GM12891 (cell line): ENCODE data around the gene TRIM16.
"Not testable (repeated sequence)": the region's sequence is repeated elsewhere in the genome, so short reads cannot be mapped to it uniquely, and the experiment has no call there.

ENCODE experiments used
- DNase-seq: peaks from one replicate; pipeline ENCODE4 v3.0.0; 2011; ENCODE audit warnings: low spot score; ENCODE audit not compliant: insufficient read length
- FAIRE-seq: peaks from 2 replicates; lab custom pipeline; 2011; peaks lifted over from hg19 to GRCh38; lab: Jason Lieb, UNC
- PAX5 ChIP-seq: IDR thresholded peaks from 2 replicates; pipeline ENCODE4 v1.6.1; 2011; ENCODE audit warnings: low read length, moderate library complexity, mild to moderate bottlenecking; ENCODE audit not compliant: insufficient read depth, severe bottlenecking
- POLR2A ChIP-seq: IDR thresholded peaks from 2 replicates; pipeline ENCODE4 v1.6.1; 2011; ENCODE audit warnings: low read depth, low read length, control low read depth
- POLR2AphosphoS5 ChIP-seq: IDR thresholded peaks from 2 replicates; pipeline ENCODE4 v1.6.1; 2011; ENCODE audit warnings: low read depth, low read length, control low read depth
- POU2F2 ChIP-seq: IDR thresholded peaks from 2 replicates; pipeline ENCODE4 v1.6.1; 2011; ENCODE audit warnings: low read depth, mild to moderate bottlenecking, control low read depth, low read length, moderate library complexity
- SPI1 ChIP-seq: IDR thresholded peaks from 2 replicates; pipeline ENCODE4 v1.6.1; 2011; ENCODE audit warnings: low read depth, low read length, control low read depth
- TAF1 ChIP-seq: IDR thresholded peaks from 2 replicates; pipeline ENCODE4 v1.6.1; 2011; ENCODE audit warnings: low read depth, low read length, control low read depth

TRIM16 gene

DNA sequence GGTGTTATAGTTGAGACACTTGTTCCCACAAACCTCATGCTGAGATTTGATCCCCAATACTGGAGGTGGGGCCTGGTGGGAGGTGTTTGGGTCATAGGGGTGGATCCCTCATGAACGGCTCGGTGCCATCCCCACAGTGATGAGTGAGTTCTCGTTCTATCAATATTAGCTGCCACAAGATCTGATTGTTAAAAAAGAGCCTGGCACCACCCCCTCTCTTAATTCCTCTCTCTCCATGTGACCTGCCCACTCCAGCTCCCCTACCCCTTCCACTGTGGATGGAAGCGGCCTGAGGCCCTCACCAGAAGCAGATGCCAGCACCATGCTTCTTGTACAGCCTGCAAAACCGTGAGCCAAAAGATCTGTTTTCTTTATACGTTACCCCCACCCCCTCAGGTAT lies 31.2 kb downstream of the TRIM16 start:
- TF ChIP-seq TAF1: no peak
- no peak for TF ChIP-seq POU2F2
- TF ChIP-seq POLR2AphosphoS5: no peak
- TF ChIP-seq PAX5: no peak
- no peak for TF ChIP-seq SPI1
- no peak for TF ChIP-seq POLR2A
- FAIRE-seq (no peak), DNase-seq (no peak)

- TF ChIP-seq POU2F2: no peak
- TF ChIP-seq PAX5: no peak
- TF ChIP-seq TAF1: no peak
- no peak for TF ChIP-seq POLR2AphosphoS5
- TF ChIP-seq SPI1: no peak
- TF ChIP-seq POLR2A: no peak
- FAIRE-seq: no peak
- DNase-seq: peak; percentile 25
These were observed 32.5 kb downstream of the TRIM16 start for GRCh38 chr17:15651583-15652110.

DNA sequence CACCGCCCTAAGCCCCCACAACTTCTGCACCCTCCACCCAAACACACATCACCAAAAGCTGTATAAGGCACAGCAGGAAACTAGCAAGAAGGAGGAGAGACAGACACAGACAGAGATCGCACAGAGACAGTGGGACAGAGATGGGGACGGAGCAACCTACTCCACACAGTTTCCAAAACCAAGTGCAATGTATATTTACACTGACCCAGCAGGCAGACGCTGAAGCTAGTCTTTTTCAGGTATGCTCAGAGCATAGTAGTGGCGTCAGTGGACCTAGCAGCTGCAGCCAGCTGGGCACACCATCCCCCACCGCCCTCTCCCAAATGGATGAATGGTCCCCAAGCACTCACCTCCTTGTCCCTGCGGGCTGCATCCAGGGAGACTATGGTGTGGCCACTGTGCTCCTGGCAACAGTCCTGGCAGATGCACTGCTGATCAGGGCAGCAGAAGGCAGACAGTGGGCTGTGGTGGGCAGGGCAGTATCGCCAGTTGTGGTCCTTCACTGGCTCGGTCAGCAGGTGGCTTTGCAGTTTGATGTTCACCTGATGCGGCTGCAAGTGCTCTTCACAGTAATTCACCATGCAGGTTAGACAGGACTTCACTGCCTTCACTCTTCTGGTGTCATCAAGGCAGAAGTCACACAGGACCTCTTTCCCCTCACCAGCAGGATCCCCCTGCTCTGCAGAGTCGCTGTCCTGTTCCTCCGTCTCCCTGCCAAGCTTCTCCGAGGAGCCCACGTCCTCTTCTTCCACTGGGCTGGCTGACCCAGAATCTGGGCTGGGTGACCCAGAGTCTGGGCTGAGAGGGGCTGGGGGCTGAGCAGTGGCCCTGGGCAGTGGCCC lies 33.1 kb downstream of the TRIM16 start:
- DNase-seq (no peak), FAIRE-seq (no peak)
- no peak for TF ChIP-seq SPI1
- TF ChIP-seq TAF1: no peak
- no peak for TF ChIP-seq POLR2AphosphoS5
- no peak for TF ChIP-seq POU2F2
- TF ChIP-seq POLR2A: no peak
- no peak for TF ChIP-seq PAX5

GRCh38 chr17:15649861-15650421 lies 34.2 kb downstream of the TRIM16 start:
- DNase-seq: no peak
- TF ChIP-seq PAX5: no peak
- TF ChIP-seq POLR2AphosphoS5: no peak
- no peak for TF ChIP-seq POLR2A
- TF ChIP-seq SPI1: no peak
- no peak for TF ChIP-seq TAF1
- no peak for TF ChIP-seq POU2F2
- no peak for FAIRE-seq

GRCh38 chr17:15648386-15648785 lies 35.7 kb downstream of the TRIM16 start:
- no peak for FAIRE-seq
- no peak for DNase-seq

GRCh38 chr17:15645942-15646312 lies 38.2 kb downstream of the TRIM16 start:
- FAIRE-seq, DNase-seq: not testable (repeated sequence)

More at GRCh38 chr17:15648386-15648785, 35.7 kb downstream of the TRIM16 start:
- TF ChIP-seq SPI1 (no peak), POLR2A (no peak), TAF1 (no peak), POU2F2 (no peak), PAX5 (no peak), POLR2AphosphoS5 (no peak)

GRCh38 chr17:15645099-15645941 lies 38.8 kb downstream of the TRIM16 start:
- FAIRE-seq, DNase-seq: not testable (repeated sequence)

DNA sequence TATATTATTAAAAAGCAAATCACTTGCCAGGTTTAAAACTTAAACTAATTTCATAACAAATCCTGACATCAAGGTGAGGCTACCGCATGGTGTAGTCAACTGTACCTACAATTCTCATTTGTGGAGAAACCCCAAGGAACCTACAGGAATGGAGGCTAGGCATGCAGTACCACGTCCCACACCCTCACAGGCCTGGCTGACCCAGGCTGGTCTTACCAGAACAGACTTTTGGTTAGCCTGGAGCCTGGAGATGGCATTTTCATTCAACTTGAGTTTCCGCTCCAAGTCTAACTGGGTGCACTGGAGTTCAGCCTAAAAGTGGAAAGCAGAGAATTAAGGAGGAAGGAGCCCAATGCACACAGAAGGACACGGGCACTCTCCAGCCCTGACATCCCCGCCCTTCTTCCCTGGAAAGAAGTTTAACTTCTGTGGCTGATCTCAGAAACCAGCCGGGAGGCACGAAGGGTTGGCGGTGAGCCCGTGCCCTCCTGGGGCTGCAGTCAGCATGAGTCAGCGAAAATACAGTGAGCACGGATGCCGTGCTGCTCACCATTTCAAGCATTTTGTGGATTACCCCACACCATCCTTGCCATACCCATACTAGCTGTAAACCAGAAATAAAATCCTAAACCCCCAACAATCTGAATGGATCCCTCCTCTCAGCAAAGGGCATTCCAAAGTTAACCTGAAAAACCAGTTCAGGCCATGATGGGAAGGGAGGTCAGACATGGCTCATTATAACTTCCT lies 41.4 kb downstream of the TRIM16 start:
- DNase-seq, FAIRE-seq: not testable (repeated sequence)

- not testable (repeated sequence) for FAIRE-seq, DNase-seq
These were observed 42.1 kb downstream of the TRIM16 start for GRCh38 chr17:15642014-15642413.

DNA sequence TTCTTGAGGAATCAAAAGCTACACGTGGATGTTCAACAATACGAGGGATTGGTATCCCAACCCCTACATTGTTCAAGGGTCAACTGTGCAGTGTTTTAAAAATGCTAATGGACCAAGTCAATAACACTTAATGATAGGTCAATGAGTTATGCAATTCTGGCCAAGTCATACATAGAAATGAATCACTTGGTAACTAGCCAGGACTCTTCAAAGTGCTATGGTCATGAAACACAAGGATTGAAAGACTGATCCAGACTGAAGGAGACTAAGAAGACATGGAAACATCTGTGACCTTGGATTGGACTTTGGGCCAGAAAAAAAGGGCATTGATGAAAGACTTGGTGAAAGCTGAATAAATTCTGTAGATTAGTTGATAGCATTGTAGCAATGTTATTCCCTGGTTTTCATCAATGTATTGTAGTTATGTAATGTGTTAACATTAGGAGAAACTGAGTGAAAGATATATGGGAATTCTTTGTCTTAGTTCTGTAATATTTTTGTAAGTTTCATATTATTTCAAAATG lies 53.1 kb downstream of the TRIM16 start:
- not testable (repeated sequence) for DNase-seq
- peak; percentile 23 for FAIRE-seq

DNA sequence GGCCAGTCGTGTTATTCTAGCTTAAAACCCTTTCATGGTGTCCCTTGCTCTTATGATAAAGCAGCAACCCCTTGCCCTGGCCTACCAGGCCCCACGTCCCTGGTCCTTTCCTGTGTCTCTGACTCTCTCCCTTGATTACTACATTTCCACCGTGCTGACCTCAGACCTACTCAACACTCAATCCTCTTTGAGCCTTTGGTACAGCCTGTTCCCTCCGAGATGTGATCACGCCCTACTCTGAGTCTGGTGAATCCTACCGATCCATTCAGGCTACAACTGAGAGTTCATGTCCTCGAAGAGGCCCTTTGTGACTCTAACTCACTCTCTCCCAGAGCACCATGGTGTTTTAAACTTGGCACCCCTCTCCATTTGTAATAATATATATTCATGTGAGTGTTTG lies 54.1 kb downstream of the TRIM16 start:
- not testable (repeated sequence) for FAIRE-seq, DNase-seq

DNA sequence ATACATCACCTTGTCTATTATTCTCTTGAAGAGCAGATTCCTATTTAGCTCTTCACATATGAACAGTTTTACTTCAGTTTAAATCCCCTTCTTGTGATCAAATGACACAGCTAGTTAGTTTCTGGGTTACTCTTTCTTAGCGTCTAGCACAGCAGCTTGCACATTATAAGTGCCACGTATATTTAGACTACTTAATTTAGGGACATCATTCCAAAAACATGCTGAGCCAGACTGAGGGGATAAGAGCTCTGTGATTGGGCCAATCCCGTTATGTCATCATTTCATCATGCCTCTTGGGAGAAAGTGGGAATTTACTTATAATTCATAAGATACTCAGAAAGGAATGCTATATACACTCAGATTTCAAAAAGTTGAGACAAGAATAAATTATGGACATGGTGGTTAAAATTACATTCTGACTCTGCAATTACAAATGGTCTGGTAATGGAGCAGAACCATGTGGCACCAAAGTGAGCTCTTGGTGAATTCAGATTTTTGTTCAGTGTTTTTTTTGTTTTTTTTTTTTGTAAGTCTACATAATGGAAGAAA lies 60.4 kb downstream of the TRIM16 start:
- not testable (repeated sequence) for DNase-seq, FAIRE-seq

- not testable (repeated sequence) for DNase-seq, FAIRE-seq
These were observed 60.9 kb downstream of the TRIM16 start for GRCh38 chr17:15623255-15623654.

DNA sequence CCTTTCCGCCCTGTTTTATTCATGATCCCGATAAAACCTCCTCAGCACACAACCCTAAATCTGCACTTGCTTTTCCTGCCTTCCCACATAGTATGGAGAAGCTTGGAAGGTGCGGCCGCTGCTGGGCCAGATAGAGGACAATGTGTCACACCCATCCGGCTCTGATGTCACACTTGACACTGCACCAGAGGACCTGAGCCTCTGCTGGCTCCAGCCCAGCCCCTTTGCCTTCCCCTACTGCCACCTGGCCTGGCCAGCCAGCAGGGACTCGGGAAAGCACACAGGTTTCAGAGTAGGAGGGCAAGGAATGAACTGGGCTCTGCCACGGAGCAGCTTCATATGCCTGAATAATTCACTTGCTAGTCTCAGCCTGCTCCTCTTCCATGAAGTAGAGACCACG lies 62.0 kb downstream of the TRIM16 start:
- FAIRE-seq, DNase-seq: not testable (repeated sequence)
